Breast epithelium (tissue), 3 donors: ENCODE data around the gene PTPRO.

Source experiments
- POLR2A ChIP-seq: fragments of 450-650 bp; IDR thresholded peaks from one replicate; pipeline ENCODE4 v1.6.1; 2016; ENCODE audit warnings: antibody characterized with exemption, mild to moderate bottlenecking, moderate library complexity
- POLR2AphosphoS5 ChIP-seq, 3 donors: sonication (generic); formaldehyde crosslinking; IDR thresholded peaks; one replicate each; pipeline ENCODE4 v1.6.1; 2017; ENCODE audit warnings: antibody characterized with exemption in 3 of 3

DNA sequence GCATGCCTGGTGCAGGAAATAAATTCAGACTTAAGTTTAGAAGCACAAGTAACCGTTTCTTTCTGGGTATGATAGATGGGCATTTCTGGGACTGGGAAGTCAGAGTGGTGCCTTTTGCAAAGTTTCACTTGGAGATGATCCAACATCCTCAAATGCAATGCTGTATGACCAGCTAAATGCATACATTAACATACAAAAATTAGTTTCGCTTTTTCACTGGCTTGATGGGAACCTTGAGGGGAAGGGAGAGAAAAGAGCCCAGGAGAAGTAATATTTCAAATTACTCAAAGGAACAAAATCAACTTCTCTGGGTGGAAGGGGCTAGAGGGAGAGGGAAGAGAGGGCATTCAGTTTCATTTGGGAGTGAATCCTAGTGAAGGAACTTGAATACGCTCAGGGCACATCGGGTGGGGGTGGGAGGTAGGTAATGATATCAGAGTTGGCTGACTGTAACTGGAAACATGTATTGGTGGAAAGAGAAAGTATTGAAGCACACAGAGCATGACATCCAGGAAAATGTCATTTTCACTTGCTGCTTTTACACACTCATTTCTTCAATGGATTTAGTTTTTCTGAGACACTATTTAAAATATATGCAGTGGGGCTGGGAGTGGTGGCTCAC lies 175.5 kb downstream of the PTPRO start:
- TF ChIP-seq POLR2A = no peak
- TF ChIP-seq POLR2AphosphoS5 (IDR thresholded peaks at IDR 0.05) = no peak
